T-helper 1 cell treated with Interleukin-12 subunit alpha and Interleukin-12 subunit beta and Interleukin-4 antibody, amounts not matched to agents 30 μg/mL and 1 μg/mL, for 36 hours (primary cell): ENCODE results near the gene CHST6.
"Not testable (repeated sequence)": the region's sequence is repeated elsewhere in the genome, so short reads cannot be mapped to it uniquely, and the experiment has no call there.

Experiments
- H3K27ac Mint-ChIP-seq: one replicate; pipeline ENCODE4 v1.8.0; 2021; ENCODE audit warnings: mild to moderate bottlenecking, mixed read lengths
- H3K27me3 Mint-ChIP-seq: one replicate; pipeline ENCODE4 v1.8.0; 2021; ENCODE audit warnings: low read depth, mixed read lengths
- H3K36me3 Mint-ChIP-seq: one replicate; pipeline ENCODE4 v1.8.0; 2021; ENCODE audit warnings: low read depth, mixed read lengths
- H3K4me1 Mint-ChIP-seq: one replicate; pipeline ENCODE4 v1.8.0; 2021; ENCODE audit warnings: low read depth, mixed read lengths
- H3K4me3 Mint-ChIP-seq: one replicate; pipeline ENCODE4 v1.8.0; 2021; ENCODE audit warnings: mild to moderate bottlenecking, moderate library complexity, mixed read lengths
- H3K9me3 Mint-ChIP-seq: one replicate; pipeline ENCODE4 v1.8.0; 2021; ENCODE audit warnings: mixed read lengths

The CHST6 gene

GRCh38 chr16:75456486-75456885, 38.8 kb downstream of the CHST6 start:
- H3K4me1 Mint-ChIP-seq, result peaks cover 18% of the 10 kb centered on the region
- not testable (repeated sequence) for H3K36me3 Mint-ChIP-seq, H3K4me3 Mint-ChIP-seq, H3K9me3 Mint-ChIP-seq, H3K27ac Mint-ChIP-seq, H3K27me3 Mint-ChIP-seq

DNA sequence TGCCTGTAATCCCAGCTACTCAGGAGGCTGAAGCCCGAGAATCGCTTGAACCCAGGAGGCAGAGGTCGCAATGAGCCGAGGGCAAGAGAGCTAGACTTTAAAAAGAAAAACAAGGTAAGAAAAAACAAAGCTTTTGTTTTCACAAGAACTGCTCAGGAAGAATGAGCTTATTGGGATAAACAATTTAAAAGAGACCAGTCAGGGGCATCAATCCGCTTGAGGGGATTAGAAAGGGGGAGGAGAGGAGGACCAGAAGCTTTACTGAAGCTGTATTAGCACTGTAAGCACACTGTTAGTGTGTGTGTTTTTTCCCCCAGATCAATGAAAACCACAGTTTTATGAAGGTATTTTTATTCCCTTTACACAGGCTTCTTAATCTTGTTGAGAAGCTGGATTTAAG, 39.6 kb downstream of the CHST6 start:
- no peak overlapping the region for H3K4me3 Mint-ChIP-seq
- H3K4me1 Mint-ChIP-seq, result peaks cover 17% of the 10 kb centered on the region
- H3K36me3 Mint-ChIP-seq, result peaks cover 6% of the 10 kb centered on the region
- no peak overlapping the region for H3K27ac Mint-ChIP-seq
- H3K27me3 Mint-ChIP-seq, result no peaks in the 10 kb centered on the region
- H3K9me3 Mint-ChIP-seq, result no peaks in the 10 kb centered on the region

DNA sequence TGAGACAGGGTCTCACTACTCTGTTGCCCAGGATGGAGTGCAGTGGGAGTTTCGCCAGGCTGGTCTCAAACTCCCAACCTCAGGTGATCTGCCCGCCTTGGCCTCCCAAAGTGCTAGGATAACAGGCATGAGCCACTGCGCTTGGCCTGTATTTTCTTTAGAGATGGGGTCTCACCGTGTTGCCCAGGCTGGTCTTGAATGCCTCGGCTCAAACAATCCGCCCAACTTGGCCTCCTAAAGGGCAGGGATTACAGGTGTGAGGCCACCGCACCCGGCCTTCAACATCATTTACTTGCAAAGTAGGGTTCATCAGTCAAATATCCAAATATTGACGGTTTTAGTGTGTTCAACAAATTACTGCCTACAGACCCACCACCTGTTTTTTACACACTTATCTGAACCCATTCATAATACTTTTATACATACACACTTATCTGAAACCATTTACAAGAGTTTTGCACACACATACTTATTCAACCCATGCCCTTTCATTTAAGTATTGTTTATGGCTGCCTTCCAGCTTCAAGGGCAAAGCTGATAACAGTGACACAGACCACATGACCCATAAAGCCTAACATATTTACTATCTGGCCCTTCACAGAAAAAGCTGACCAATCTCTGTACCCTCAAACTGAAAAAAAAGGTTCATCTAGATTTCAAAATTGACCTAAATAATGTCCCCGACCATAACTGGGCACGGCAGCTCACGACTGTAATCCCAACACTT, 42.6 kb downstream of the CHST6 start:
- Mint-ChIP-seq H3K27ac (no peak overlapping the region), H3K36me3 (peaks cover 10% of the 10 kb centered on the region), H3K4me3 (no peak overlapping the region), H3K27me3 (no peaks in the 10 kb centered on the region), H3K9me3 (no peaks in the 10 kb centered on the region), H3K4me1 (peaks cover 10% of the 10 kb centered on the region)

DNA sequence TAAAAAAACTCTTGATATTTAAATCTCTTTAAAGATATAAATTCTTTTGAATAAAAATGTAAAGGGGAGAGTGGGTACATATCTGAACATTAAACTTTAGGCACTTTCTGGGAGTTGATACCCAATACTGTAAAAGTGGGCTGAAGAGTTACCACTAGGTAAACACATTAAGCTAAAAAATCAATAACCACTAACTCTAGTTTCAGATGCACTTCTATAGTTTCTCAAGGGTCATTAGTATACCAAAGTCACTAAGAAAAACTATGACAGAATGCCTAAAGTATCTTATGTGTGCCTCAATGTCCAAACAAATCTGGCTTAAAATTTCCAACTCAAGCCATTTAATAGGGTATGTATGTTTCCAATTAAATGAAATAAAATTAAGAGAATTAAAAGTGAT, 48.8 kb downstream of the CHST6 start:
- Mint-ChIP-seq H3K4me1 (peaks cover 5% of the 10 kb centered on the region), H3K27me3 (no peaks in the 10 kb centered on the region), H3K36me3 (peaks cover 12% of the 10 kb centered on the region), H3K4me3 (no peak overlapping the region), H3K9me3 (no peaks in the 10 kb centered on the region), H3K27ac (no peak overlapping the region)

- peaks cover 5% of the 10 kb centered on the region for H3K4me1 Mint-ChIP-seq
- no peak overlapping the region for H3K4me3 Mint-ChIP-seq
- no peaks in the 10 kb centered on the region for H3K9me3 Mint-ChIP-seq
- H3K27ac Mint-ChIP-seq, result no peak overlapping the region
- H3K36me3 Mint-ChIP-seq, result peaks cover 10% of the 10 kb centered on the region
- H3K27me3 Mint-ChIP-seq, result no peaks in the 10 kb centered on the region
Observed at GRCh38 chr16:75445298-75445697, 49.9 kb downstream of the CHST6 start.

GRCh38 chr16:75443298-75443697, 51.9 kb downstream of the CHST6 start:
- Mint-ChIP-seq H3K27me3 (no peaks in the 10 kb centered on the region), H3K27ac (no peak overlapping the region), H3K9me3 (no peaks in the 10 kb centered on the region), H3K4me3 (no peak overlapping the region), H3K4me1 (peaks cover 1% of the 10 kb centered on the region), H3K36me3 (peaks cover 6% of the 10 kb centered on the region)

- peak overlapping the region; percentile 99 for H3K27ac Mint-ChIP-seq
- peaks cover 17% of the 10 kb centered on the region for H3K4me1 Mint-ChIP-seq
- no peaks in the 10 kb centered on the region for H3K9me3 Mint-ChIP-seq
- peaks cover 2% of the 10 kb centered on the region for H3K36me3 Mint-ChIP-seq
- peak overlapping the region; percentile 85 for H3K4me3 Mint-ChIP-seq
- no peaks in the 10 kb centered on the region for H3K27me3 Mint-ChIP-seq
Observed at GRCh38 chr16:75433732-75434413, 61.4 kb downstream of the CHST6 start.

DNA sequence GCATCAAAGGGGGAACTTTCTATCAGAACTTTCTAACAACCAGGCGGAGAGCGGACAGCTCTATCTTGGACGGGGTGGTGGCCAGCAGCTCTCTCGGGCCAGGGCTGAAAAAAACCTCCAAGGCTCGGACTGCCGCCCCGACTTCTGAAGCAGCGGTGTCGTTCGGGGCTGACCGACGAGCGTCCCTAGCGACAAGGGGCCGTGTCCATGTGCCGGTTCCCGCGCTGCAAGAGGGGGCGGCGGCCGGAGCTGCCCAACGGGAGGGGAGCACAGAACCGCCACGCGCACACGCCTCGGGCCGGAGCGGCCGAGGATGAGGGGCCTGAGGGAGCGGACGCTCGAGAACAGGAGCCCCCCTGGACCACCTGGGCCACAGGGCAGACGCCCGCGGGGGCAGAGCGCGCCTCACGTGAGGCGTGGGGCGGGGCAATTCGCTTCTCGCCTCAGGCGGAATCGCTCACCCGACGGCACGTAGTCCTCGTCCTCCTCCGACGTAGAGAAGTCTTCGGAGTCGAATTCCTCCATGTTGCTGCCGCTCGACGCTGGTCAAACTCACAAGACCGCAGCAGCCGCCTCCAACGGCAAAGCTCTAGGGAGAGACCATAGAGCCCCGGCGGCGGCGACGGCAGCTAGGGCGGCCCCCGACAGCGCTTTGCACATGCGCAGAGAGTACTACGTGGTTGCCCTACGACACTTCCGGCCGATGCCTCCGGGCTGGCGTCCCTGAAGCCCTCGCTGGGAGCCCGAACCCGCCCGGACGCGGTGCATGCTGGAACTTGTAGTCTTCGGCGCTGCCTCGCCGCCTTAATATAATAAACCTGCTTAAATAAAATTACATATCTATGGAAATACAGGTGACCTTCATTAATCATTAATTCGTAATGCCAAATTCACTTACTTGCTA, 62.2 kb downstream of the CHST6 start, which contains the start of gene CFDP1:
Gene CFDP1 (minus strand): TSS at position 676 of the 904 bp plus-strand sequence. CDS start 151 bp downstream, at position 525.
- Mint-ChIP-seq H3K36me3 (peaks cover 2% of the 10 kb centered on the region), H3K27me3 (no peaks in the 10 kb centered on the region), H3K9me3 (no peaks in the 10 kb centered on the region), H3K4me3 (peak within 1 kb of the TSS; percentile 85), H3K27ac (peak within 1 kb of the TSS; percentile 99), H3K4me1 (peaks cover 17% of the 10 kb centered on the region)

GRCh38 chr16:75429621-75430403, 65.4 kb downstream of the CHST6 start:
- Mint-ChIP-seq H3K4me1 (peaks cover 14% of the 10 kb centered on the region), H3K9me3 (no peaks in the 10 kb centered on the region), H3K4me3 (no peak overlapping the region), H3K27me3 (no peaks in the 10 kb centered on the region), H3K36me3 (peaks cover 5% of the 10 kb centered on the region), H3K27ac (no peak overlapping the region)

GRCh38 chr16:75426524-75426923, 68.7 kb downstream of the CHST6 start:
- H3K9me3 Mint-ChIP-seq, H3K4me1 Mint-ChIP-seq, H3K27me3 Mint-ChIP-seq, H3K4me3 Mint-ChIP-seq, H3K27ac Mint-ChIP-seq, H3K36me3 Mint-ChIP-seq: not testable (repeated sequence)

- H3K36me3 Mint-ChIP-seq, H3K27ac Mint-ChIP-seq, H3K4me3 Mint-ChIP-seq, H3K9me3 Mint-ChIP-seq, H3K27me3 Mint-ChIP-seq: not testable (repeated sequence)
- peaks cover 12% of the 10 kb centered on the region for H3K4me1 Mint-ChIP-seq
Observed at GRCh38 chr16:75424105-75424762, 71.0 kb downstream of the CHST6 start.

- Mint-ChIP-seq H3K4me1 (peaks cover 12% of the 10 kb centered on the region), H3K27ac (no peak overlapping the region), H3K27me3 (no peaks in the 10 kb centered on the region), H3K4me3 (no peak overlapping the region), H3K9me3 (no peaks in the 10 kb centered on the region), H3K36me3 (peaks cover 2% of the 10 kb centered on the region)
Observed at GRCh38 chr16:75423723-75424104, 71.5 kb downstream of the CHST6 start.
